Measurements from ENCODE around the gene ACTMAP.
"Not testable (repeated sequence)": the region's sequence is repeated elsewhere in the genome, so short reads cannot be mapped to it uniquely, and the experiment has no call there.

ACTMAP gene

DNA sequence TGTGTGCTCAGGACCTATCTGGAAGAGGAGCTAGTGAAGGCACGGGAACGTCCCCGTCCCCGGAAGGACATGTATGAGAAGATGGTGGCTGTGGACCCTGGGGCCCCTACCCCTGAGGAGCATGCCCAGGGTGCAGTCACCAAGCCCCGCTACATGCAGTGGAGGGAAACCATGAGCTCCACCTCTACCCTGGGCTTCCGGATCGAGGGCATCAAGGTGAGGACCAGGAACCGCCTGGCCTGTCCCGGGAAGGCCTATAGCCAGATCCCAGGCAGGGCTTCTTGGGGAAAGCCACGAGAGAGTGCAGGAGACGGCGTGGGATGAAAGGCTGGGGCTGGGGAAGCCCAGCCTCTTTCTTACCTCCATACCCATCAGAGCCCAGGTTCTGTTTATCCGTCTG, 17.1 kb downstream of the ACTMAP start:
- intact Hi-C loops (cut with DNase I; ENCODE audit: low total_unique reads): no loop called here
- H3K27ac ChIP-seq: no peak overlapping the region
- TF ChIP-seq, protein P1, sequence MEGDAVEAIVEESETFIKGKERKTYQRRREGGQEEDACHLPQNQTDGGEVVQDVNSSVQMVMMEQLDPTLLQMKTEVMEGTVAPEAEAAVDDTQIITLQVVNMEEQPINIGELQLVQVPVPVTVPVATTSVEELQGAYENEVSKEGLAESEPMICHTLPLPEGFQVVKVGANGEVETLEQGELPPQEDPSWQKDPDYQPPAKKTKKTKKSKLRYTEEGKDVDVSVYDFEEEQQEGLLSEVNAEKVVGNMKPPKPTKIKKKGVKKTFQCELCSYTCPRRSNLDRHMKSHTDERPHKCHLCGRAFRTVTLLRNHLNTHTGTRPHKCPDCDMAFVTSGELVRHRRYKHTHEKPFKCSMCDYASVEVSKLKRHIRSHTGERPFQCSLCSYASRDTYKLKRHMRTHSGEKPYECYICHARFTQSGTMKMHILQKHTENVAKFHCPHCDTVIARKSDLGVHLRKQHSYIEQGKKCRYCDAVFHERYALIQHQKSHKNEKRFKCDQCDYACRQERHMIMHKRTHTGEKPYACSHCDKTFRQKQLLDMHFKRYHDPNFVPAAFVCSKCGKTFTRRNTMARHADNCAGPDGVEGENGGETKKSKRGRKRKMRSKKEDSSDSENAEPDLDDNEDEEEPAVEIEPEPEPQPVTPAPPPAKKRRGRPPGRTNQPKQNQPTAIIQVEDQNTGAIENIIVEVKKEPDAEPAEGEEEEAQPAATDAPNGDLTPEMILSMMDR (IDR thresholded peaks at IDR 0.05): no peak
- H3K4me3 ChIP-seq: no peak overlapping the region
- H3K9me3 ChIP-seq: no peaks in the 10 kb centered on the region
- no peaks in the 10 kb centered on the region for H3K4me1 ChIP-seq
- H3K27me3 ChIP-seq: no peaks in the 10 kb centered on the region
- H3K36me3 ChIP-seq: peaks cover 83 to 100% (median 96%) of the 10 kb centered on the region in 3 donors
- DNase-seq: no peak

DNA sequence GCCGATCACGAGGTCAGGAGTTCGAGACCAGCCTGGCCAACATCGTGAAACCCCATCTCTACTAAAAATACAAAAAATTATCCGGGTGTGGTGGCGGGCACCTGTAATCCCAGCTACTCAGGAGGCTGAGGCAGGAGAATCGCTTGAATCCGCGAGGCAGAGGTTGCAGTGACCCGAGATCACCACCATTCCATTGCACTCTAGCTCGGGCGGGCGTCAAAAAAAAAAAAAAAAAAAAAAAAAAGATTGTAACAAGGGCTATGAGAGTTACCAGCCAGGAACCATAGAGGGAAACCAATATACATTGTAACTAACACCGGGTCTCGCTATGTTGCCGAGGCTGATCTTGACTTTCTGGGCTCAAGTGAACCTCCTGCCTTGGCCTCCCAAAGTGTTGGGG, 18.0 kb downstream of the ACTMAP start:
- H3K36me3 ChIP-seq: peaks cover 84 to 100% (median 96%) of the 10 kb centered on the region in 3 donors
- H3K4me3 ChIP-seq; H3K4me1 ChIP-seq; H3K9me3 ChIP-seq; DNase-seq; H3K27me3 ChIP-seq; intact Hi-C loops (cut with DNase I; ENCODE audit: low total_unique reads); H3K27ac ChIP-seq: not testable (repeated sequence)

DNA sequence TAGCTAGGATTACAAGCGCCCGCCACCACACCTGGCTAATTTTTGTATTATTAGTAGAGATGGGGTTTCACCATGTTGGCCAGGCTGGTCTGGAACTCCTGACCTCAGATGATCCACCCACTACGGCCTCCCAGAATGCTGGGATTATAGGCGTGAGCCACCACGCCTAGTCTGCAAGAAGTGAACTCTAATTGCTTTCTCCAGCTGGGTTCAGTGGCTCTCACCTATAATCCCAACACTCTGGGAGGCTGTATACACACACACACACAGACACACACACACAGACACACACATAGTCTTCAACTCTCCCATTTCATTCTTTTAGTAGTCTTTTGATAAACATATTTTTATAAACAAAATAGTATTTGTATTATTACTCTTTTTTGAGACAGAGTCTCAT, 20.2 kb downstream of the ACTMAP start:
- DNase-seq; intact Hi-C loops (cut with DNase I; ENCODE audit: low total_unique reads); H3K4me3 ChIP-seq; H3K27me3 ChIP-seq; H3K4me1 ChIP-seq; H3K27ac ChIP-seq; H3K9me3 ChIP-seq: not testable (repeated sequence)
- peaks cover 83 to 100% (median 96%) of the 10 kb centered on the region in 3 donors for H3K36me3 ChIP-seq

DNA sequence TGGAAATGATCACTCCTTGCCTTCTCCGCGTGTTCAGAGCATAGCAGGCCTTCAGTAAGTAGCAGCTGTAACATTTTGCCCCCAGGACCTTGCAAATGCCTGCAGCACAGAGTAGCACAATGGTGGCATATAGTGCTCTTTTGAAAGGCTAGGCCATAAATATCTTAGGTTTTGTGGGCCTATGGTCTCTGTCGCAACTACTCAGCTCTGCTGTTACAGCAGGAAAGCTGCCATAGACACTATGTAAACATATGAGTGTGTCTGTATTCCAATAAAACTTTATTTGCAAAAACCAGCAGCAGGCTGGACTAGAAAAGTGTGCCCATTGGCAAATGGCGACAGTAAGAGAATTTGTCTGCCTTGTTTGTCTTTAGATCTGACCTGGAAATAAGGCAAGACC, 24.0 kb downstream of the ACTMAP start:
- no peak for DNase-seq
- Histone ChIP-seq H3K27me3 (no peaks in the 10 kb centered on the region), H3K36me3 (peaks cover 62 to 87% (median 77%) of the 10 kb centered on the region in 3 donors), H3K27ac (no peak overlapping the region), H3K4me3 (no peak overlapping the region), H3K9me3 (no peaks in the 10 kb centered on the region), H3K4me1 (peaks cover 0 to 34% (median 21%) of the 10 kb centered on the region in 4 donors)
- TF ChIP-seq, protein P1 (IDR thresholded peaks at IDR 0.05): no peak
- intact Hi-C loops (cut with DNase I; ENCODE audit: low total_unique reads): no loop called here

DNA sequence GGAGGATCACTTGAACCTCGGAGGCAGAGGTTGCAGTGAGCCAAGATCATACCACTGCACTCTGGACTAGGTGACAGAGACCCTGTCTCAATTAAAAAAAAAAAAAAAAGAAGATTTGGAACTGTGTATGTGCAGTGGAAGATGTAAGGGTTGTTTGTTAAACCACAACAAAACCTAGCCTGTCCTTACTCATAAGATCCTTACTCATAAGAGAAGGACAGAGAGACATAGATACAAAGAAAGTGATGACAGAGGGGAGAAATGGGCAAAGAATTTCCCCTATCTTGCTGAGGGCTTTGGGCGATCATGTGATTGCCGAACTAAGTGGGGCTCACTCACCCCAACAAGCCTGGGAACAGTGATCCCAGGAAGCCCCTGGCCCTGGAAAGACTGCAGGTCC, 25.4 kb downstream of the ACTMAP start:
- intact Hi-C loops (cut with DNase I; ENCODE audit: low total_unique reads): no loop called here
- H3K27me3 ChIP-seq: no peaks in the 10 kb centered on the region
- peaks cover 48 to 73% (median 62%) of the 10 kb centered on the region in 3 donors for H3K36me3 ChIP-seq
- no peak overlapping the region for H3K4me3 ChIP-seq
- H3K4me1 ChIP-seq: peaks cover 0 to 48% (median 35%) of the 10 kb centered on the region in 4 donors
- TF ChIP-seq, protein P1 (IDR thresholded peaks at IDR 0.05): no peak
- H3K27ac ChIP-seq: no peak overlapping the region
- no peaks in the 10 kb centered on the region for H3K9me3 ChIP-seq
- no peak for DNase-seq

DNA sequence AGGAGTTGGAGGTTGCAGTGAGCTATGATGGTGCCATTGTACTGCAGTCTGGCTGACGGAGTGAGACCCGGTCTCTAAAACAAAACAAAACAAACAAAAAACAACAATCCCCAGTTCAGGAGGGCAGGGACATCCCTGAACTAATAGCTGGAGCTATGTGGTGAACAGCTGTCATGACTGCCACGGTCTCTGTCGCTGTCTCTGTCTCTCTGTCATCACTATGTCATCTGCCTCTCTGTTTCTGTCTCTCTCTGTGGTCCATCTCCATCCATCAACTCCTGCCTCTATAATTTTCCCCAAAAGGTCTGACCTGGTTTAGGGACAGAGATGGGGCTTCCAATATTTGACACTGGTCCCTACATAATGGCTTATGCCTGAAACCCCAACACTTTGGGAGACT, 26.0 kb downstream of the ACTMAP start:
- Histone ChIP-seq H3K27me3 (no peaks in the 10 kb centered on the region), H3K27ac (peak overlapping the region in 1 of 2 donors; percentile 2), H3K4me3 (no peak overlapping the region), H3K9me3 (no peaks in the 10 kb centered on the region), H3K4me1 (peaks cover 0 to 54% (median 40%) of the 10 kb centered on the region in 4 donors), H3K36me3 (peaks cover 42 to 68% (median 57%) of the 10 kb centered on the region in 3 donors)
- DNase-seq: no peak
- TF ChIP-seq, protein P1 (IDR thresholded peaks at IDR 0.05): no peak
- intact Hi-C loops (cut with DNase I; ENCODE audit: low total_unique reads): no loop called here
